Hepatic stellate cell (primary cell): ENCODE measurements around the gene MTX1.

Experiments
- DNase-seq: peaks from one replicate; pipeline ENCODE4 v3.0.0; 2011; ENCODE audit warnings: low spot score

Gene MTX1

GRCh38 chr1:155261852-155262673 lies 53.6 kb downstream of the MTX1 start, which contains the start of gene SCAMP3:
TSS of gene SCAMP3 (minus strand) at chr1:155262360. CDS start at chr1:155262151, 209 bp downstream.
- peak; percentile 99 for DNase-seq

GRCh38 chr1:155263067-155263466 lies 54.6 kb downstream of the MTX1 start:
- DNase-seq, result no peak
